ENCODE results near the gene DECR2.

DNA sequence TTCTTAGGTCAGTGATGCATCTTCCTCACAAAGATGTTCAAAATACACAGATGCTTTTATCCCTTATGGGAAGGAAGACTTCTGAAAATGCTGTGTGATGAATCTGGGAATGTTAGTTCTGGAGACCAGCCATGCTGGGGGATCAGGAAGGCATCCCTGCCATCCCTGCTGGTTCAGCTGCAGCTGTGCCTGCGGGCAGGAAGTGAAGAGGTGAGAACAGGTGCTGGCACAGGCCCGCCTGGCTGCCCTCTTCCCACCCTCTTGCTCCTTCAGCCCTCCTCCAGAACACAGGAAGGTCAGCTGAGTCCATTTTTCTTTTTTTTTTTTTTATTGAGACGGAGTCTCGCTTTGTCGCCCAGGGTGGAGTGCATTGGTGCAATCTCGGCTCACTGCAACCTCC lies 38.9 kb downstream of the DECR2 start:
- TF ChIP-seq, protein P1, sequence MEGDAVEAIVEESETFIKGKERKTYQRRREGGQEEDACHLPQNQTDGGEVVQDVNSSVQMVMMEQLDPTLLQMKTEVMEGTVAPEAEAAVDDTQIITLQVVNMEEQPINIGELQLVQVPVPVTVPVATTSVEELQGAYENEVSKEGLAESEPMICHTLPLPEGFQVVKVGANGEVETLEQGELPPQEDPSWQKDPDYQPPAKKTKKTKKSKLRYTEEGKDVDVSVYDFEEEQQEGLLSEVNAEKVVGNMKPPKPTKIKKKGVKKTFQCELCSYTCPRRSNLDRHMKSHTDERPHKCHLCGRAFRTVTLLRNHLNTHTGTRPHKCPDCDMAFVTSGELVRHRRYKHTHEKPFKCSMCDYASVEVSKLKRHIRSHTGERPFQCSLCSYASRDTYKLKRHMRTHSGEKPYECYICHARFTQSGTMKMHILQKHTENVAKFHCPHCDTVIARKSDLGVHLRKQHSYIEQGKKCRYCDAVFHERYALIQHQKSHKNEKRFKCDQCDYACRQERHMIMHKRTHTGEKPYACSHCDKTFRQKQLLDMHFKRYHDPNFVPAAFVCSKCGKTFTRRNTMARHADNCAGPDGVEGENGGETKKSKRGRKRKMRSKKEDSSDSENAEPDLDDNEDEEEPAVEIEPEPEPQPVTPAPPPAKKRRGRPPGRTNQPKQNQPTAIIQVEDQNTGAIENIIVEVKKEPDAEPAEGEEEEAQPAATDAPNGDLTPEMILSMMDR (conservative IDR thresholded peaks at IDR 0.05; ENCODE audit: low read length), result no peak
- TF ChIP-seq EZH2phosphoT487 (IDR thresholded peaks at IDR 0.05; ENCODE audit: borderline replicate concordance), result no peak

Data from Loucy (cell line).